ENCODE data around the gene INSIG1.

DNA sequence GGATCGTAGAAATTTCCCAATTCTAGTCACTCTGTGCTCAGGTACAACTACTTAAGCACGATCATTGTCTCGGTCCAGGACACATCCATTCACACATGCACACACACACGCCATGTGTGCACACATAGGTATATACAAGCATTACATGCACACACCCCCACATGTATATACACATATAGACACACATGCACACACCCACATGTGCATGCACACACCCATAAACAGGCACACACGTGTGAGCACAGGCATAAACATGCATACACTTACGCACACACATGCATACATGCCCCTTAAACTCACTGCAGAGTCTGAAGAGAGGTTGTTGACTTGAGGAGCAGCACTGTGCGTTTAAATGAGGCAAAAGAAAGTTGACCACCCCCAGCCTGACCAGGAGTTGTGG is 32.5 kb upstream of the INSIG1 start:
- TF ChIP-seq CTCF (conservative IDR thresholded peaks at IDR 0.05) (no peak), EZH2 (IDR thresholded peaks at IDR 0.05; ENCODE audit: low read depth) (no peak)

Measured in PC-9 (cell line).